T-helper 17 cell (primary cell): ENCODE data around the gene CARS1. TPM values are rescaled to one million over a fixed set of nuclear protein-coding genes. Genes with fewer than 3 reads are reported as not detected.

ENCODE experiments used
- ATAC-seq: fragments of 150-1000 bp; cut with Tn5 transposase; 2 replicates; pipeline ENCODE4 v1.10.0; 2021; ENCODE audit warnings: mild to moderate bottlenecking, moderate library complexity
- DNase-seq, 3 donors: peaks; one replicate each; pipeline versions ENCODE4 v3.0.0 to v3.0.0-alpha.2; 2020 to 2021
- H3K9me3 ChIP-seq: one replicate; pipeline ENCODE4 v1.7.0; 2013; ENCODE audit warnings: low read length, mild to moderate bottlenecking; ENCODE audit not compliant: control insufficient read depth, poor library complexity, severe bottlenecking
- H3K27ac Mint-ChIP-seq: one replicate; pipeline ENCODE4 v1.8.0; 2022; ENCODE audit warnings: mild to moderate bottlenecking, moderate library complexity, mixed read lengths
- H3K27me3 Mint-ChIP-seq: one replicate; pipeline ENCODE4 v1.8.0; 2022; ENCODE audit warnings: mixed read lengths
- H3K36me3 Mint-ChIP-seq: one replicate; pipeline ENCODE4 v1.8.0; 2022; ENCODE audit warnings: low read depth, mixed read lengths
- H3K4me1 Mint-ChIP-seq: one replicate; pipeline ENCODE4 v1.8.0; 2022; ENCODE audit warnings: mild to moderate bottlenecking, mixed read lengths
- H3K4me3 Mint-ChIP-seq: one replicate; pipeline ENCODE4 v1.8.0; 2022; ENCODE audit warnings: mild to moderate bottlenecking, moderate library complexity, mixed read lengths
- total RNA-seq, 4 donors: library from RNA in 2 of 4; stranded (reverse) in 2 of 4; gene quantifications; one replicate each; pipeline ENCODE4 v1.2.3 and lab custom pipeline; 2022 to 2026

Gene CARS1
- total RNA-seq, 2 donors from 2014 or later, result 41.4 to 52.0 TPM

GRCh38 chr11:2991452-2992233 lies 65.6 kb downstream of the CARS1 start:
- peak; percentile 58 for ATAC-seq
- Mint-ChIP-seq H3K4me1 (peaks cover 41% of the 10 kb centered on the region), H3K4me3 (peak overlapping the region; percentile 100), H3K36me3 (peaks cover 7% of the 10 kb centered on the region), H3K27me3 (no peaks in the 10 kb centered on the region), H3K27ac (peak overlapping the region; percentile 99)
- no peak for DNase-seq
- no peaks in the 10 kb centered on the region for H3K9me3 ChIP-seq

GRCh38 chr11:2990617-2991451 lies 66.4 kb downstream of the CARS1 start:
- peaks cover 41% of the 10 kb centered on the region for H3K4me1 Mint-ChIP-seq
- peak overlapping the region; percentile 99 for H3K4me3 Mint-ChIP-seq
- no peaks in the 10 kb centered on the region for H3K9me3 ChIP-seq
- no peaks in the 10 kb centered on the region for H3K27me3 Mint-ChIP-seq
- no peak for ATAC-seq
- H3K36me3 Mint-ChIP-seq, result peaks cover 7% of the 10 kb centered on the region
- peak overlapping the region; percentile 99 for H3K27ac Mint-ChIP-seq
- no peak for DNase-seq

- Mint-ChIP-seq H3K27me3 (no peaks in the 10 kb centered on the region), H3K4me3 (peak overlapping the region; percentile 99), H3K4me1 (peaks cover 44% of the 10 kb centered on the region), H3K27ac (peak overlapping the region; percentile 99), H3K36me3 (peaks cover 8% of the 10 kb centered on the region)
- no peak for DNase-seq
- no peaks in the 10 kb centered on the region for H3K9me3 ChIP-seq
- ATAC-seq, result no peak
Observed at GRCh38 chr11:2989551-2989950, 67.7 kb downstream of the CARS1 start.

GRCh38 chr11:2989006-2989405 lies 68.2 kb downstream of the CARS1 start:
- no peaks in the 10 kb centered on the region for H3K27me3 Mint-ChIP-seq
- H3K9me3 ChIP-seq, result no peaks in the 10 kb centered on the region
- H3K4me1 Mint-ChIP-seq, result peaks cover 43% of the 10 kb centered on the region
- ATAC-seq, result no peak
- peaks cover 10% of the 10 kb centered on the region for H3K36me3 Mint-ChIP-seq
- H3K4me3 Mint-ChIP-seq, result peak overlapping the region; percentile 99
- peak overlapping the region; percentile 99 for H3K27ac Mint-ChIP-seq
- DNase-seq, result no peak

GRCh38 chr11:2987881-2988861 lies 69.1 kb downstream of the CARS1 start:
- ATAC-seq, result peak; percentile 20
- DNase-seq, result no peak
- H3K36me3 Mint-ChIP-seq, result peaks cover 10% of the 10 kb centered on the region
- H3K4me1 Mint-ChIP-seq, result peaks cover 48% of the 10 kb centered on the region
- H3K9me3 ChIP-seq, result no peaks in the 10 kb centered on the region
- H3K27ac Mint-ChIP-seq, result peak overlapping the region; percentile 99
- peak overlapping the region; percentile 99 for H3K4me3 Mint-ChIP-seq
- H3K27me3 Mint-ChIP-seq, result no peaks in the 10 kb centered on the region

GRCh38 chr11:2983908-2984307 lies 73.3 kb downstream of the CARS1 start:
- no peak for DNase-seq
- H3K27ac Mint-ChIP-seq, result peak overlapping the region; percentile 93
- H3K27me3 Mint-ChIP-seq, result no peaks in the 10 kb centered on the region
- H3K4me1 Mint-ChIP-seq, result peaks cover 39% of the 10 kb centered on the region
- no peak overlapping the region for H3K4me3 Mint-ChIP-seq
- no peaks in the 10 kb centered on the region for H3K9me3 ChIP-seq
- ATAC-seq, result no peak
- H3K36me3 Mint-ChIP-seq, result peaks cover 7% of the 10 kb centered on the region

GRCh38 chr11:2982214-2982613 lies 75.0 kb downstream of the CARS1 start:
- H3K4me3 Mint-ChIP-seq, result peak overlapping the region; percentile 78
- peaks cover 9% of the 10 kb centered on the region for H3K36me3 Mint-ChIP-seq
- H3K27me3 Mint-ChIP-seq, result no peaks in the 10 kb centered on the region
- no peaks in the 10 kb centered on the region for H3K9me3 ChIP-seq
- H3K27ac Mint-ChIP-seq, result peak overlapping the region; percentile 93
- DNase-seq, result no peak
- peaks cover 38% of the 10 kb centered on the region for H3K4me1 Mint-ChIP-seq
- no peak for ATAC-seq

- H3K4me1 Mint-ChIP-seq, result peaks cover 41% of the 10 kb centered on the region
- H3K9me3 ChIP-seq, result no peaks in the 10 kb centered on the region
- no peak overlapping the region for H3K4me3 Mint-ChIP-seq
- ATAC-seq (no peak), DNase-seq (no peak)
- peaks cover 14% of the 10 kb centered on the region for H3K36me3 Mint-ChIP-seq
- H3K27me3 Mint-ChIP-seq, result no peaks in the 10 kb centered on the region
- peak overlapping the region; percentile 93 for H3K27ac Mint-ChIP-seq
Observed at GRCh38 chr11:2981130-2981529, 76.1 kb downstream of the CARS1 start.

GRCh38 chr11:2980168-2980840 lies 76.9 kb downstream of the CARS1 start:
- H3K36me3 Mint-ChIP-seq, result peaks cover 14% of the 10 kb centered on the region
- H3K4me1 Mint-ChIP-seq, result peaks cover 41% of the 10 kb centered on the region
- H3K27me3 Mint-ChIP-seq, result no peaks in the 10 kb centered on the region
- H3K9me3 ChIP-seq, result no peaks in the 10 kb centered on the region
- H3K4me3 Mint-ChIP-seq, result no peak overlapping the region
- ATAC-seq (no peak), DNase-seq (no peak)
- no peak overlapping the region for H3K27ac Mint-ChIP-seq

GRCh38 chr11:2977113-2977512 lies 80.1 kb downstream of the CARS1 start:
- ATAC-seq, result no peak
- Mint-ChIP-seq H3K4me1 (peaks cover 26% of the 10 kb centered on the region), H3K4me3 (no peak overlapping the region), H3K27ac (peak overlapping the region; percentile 83), H3K36me3 (peaks cover 14% of the 10 kb centered on the region), H3K27me3 (no peaks in the 10 kb centered on the region)
- DNase-seq, result no peak
- no peaks in the 10 kb centered on the region for H3K9me3 ChIP-seq

- H3K27ac Mint-ChIP-seq, result peak overlapping the region; percentile 83
- peaks cover 12% of the 10 kb centered on the region for H3K36me3 Mint-ChIP-seq
- DNase-seq, result no peak
- no peaks in the 10 kb centered on the region for H3K9me3 ChIP-seq
- no peak overlapping the region for H3K4me3 Mint-ChIP-seq
- peaks cover 19% of the 10 kb centered on the region for H3K4me1 Mint-ChIP-seq
- ATAC-seq, result no peak
- H3K27me3 Mint-ChIP-seq, result no peaks in the 10 kb centered on the region
Observed at GRCh38 chr11:2976294-2977063, 80.7 kb downstream of the CARS1 start.

- Mint-ChIP-seq H3K4me3 (no peak overlapping the region), H3K36me3 (peaks cover 14% of the 10 kb centered on the region), H3K27ac (peak overlapping the region; percentile 9), H3K4me1 (peaks cover 21% of the 10 kb centered on the region), H3K27me3 (no peaks in the 10 kb centered on the region)
- no peaks in the 10 kb centered on the region for H3K9me3 ChIP-seq
- peak in 1 of 3 donors; percentile 32 for DNase-seq
- peak; percentile 89 for ATAC-seq
Observed at GRCh38 chr11:2975594-2975993, 81.6 kb downstream of the CARS1 start.
